ENCODE data around the gene KNCN.
A peak's percentile ranks its signal among the peaks of the same experiment; 100 is the strongest.

The KNCN gene

DNA sequence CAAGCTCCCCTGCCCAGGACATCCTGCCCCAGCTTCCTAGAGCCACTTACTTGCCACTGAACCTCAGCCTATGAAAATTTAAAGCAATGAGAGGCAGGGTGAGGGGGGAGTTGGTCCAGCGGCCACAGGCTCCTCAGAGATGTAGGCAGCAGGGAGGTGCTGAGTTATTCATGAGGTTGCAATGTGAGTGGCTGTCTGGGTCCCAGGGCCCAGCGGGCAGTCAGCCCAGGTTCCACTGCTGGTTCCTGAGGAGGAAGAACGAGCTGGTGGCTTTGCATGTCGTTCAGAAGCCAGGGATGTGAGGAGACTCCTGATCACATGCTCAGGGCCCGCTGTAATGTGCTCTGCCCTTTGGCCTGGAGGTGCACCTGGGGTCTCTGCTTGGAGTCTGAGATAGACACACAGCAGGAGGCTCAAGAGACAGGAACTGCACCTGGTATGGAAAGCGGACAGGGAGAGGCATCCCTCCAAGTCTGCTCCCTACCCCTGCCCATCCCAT, at the start of gene KNCN:
Gene KNCN (minus strand): TSS at position 51 of the 499 bp plus-strand sequence. CDS start 432 bp downstream, outside the sequence.
- DNase-seq: no peak

DNA sequence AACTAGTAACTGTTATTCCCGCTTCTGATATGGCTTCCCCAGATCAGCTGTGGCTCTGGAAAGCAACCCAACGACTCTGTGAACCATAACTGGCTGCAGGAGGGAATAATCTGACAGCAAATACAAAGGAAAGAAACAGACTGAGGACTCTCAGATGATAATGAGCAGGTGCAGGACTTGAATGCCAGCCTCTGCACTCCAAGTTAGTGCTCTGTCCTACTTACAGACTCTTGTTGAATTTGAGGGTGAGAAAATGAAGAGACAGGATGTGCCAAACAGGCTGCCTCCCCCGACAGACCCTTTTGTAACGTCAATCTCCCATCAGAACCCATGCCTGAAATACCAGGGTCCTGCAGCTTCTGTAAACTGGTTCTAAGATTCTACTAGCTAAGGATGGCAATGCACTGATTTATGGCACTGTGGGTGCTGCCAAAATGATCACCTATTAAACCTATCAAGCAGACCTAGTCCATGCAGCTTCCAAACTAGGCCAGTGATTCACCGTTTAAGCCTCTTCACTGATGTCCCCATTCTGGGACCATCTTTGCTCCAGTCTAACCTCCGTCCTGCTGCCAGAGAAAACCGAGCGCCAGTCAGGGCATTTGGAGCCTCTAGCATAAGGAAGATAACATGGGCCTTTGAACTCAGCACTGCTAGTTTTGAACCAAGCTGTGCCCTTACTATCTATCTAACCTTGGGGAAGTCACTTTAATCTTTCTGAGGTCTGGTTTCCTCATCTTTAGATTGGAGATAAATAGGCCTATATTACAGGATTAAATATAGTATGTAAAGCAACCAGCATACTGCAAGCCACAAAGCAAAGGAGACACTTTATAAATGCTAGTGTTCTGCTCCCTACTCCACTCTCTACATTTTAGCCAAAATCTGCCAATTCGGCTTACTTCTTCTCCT, 47.9 kb upstream of the KNCN start:
- no peak for DNase-seq

DNA sequence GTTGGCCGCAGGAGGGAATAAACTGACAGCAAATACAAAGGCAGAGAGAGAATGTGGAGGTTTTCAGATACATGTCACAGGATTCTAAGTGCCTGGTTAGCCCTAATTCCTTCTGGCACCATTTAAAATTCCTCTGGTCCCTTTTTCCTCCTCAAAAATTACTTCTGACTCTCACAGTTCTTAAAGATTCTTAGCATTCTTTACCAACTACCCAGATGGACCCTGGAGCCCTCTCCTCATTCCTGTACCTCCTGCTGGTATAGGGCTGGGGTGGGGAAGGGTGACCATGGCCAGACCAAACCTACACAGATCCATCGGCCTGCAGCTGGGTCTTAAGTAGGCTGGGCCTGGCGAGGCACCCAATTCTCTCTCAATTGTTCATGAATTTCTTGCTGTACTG, 45.4 kb upstream of the KNCN start:
- no peak for DNase-seq

DNA sequence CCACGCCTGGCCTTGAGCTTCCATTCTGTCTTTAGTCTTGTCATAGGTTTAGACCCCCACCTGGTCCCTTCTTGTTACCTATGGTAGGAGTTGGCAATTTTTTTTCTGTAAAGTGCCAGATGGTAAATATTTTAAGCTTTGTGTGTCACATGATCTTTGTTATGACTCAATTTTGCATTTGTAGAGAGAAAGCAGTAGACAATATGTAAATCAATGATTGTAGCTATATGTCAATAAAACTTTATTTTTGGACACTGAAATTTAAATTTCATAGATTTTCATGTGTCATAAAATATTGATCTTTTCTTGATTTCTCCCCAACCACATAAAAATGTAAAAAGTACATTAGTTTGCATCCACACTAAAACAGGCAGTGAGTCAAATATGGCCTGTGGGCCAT, 44.6 kb upstream of the KNCN start:
- DNase-seq: no peak

DNA sequence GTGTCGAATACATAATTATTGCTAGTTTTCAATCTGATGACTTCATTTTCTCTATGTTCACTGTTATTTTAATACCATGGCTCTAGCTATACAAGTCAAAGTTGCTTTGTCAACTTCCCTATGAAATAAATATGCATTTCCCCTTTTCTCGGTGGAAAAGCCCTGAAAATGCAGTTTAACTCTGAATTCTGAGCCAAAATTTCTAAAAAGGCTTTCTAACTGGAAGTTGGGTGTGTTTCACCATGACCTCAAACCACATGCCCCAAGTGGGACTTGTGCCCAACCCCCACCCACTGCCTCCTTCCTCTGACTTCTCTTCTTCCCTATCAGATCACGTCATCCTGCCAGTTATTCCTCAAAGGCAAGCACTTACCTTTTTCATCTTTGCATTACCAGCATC, 43.7 kb upstream of the KNCN start:
- DNase-seq: peak; percentile 80

DNA sequence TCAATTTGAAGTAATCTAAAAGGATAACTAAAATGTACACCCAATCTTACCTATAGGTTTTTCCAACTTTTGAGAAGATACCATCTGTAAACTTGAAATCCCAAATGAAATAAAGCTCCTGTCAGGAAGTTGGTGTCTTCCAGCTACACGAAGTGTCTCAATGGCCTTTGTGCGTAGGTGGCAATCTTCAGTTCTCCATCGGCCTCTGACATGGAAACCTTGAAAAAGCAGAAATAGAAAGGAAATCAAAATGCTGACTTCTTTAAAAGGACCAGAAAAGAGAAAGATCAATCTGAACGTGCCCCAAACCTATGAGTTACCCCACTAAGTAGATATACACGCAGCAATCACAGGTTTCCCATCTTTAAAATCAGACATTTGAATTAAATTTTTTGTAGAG, 42.6 kb upstream of the KNCN start:
- DNase-seq: no peak

DNA sequence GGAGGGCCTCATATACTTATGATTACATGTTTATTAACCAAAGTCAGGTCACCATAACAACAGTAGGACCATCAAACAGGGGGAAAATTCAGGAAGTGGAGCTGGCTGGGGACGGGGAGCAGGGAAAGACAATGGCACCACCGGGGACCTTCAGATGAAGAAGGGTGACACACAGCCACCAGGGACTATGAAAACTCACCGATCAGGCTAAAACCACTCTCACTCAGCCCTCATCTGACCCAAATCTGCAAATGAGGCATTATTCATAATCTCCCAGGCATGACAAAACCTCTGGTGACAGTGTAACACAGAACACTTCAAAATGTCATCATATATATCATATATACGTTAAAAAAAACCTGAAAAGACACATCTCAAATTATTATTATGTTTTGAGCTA, 41.4 kb upstream of the KNCN start:
- no peak for DNase-seq

DNA sequence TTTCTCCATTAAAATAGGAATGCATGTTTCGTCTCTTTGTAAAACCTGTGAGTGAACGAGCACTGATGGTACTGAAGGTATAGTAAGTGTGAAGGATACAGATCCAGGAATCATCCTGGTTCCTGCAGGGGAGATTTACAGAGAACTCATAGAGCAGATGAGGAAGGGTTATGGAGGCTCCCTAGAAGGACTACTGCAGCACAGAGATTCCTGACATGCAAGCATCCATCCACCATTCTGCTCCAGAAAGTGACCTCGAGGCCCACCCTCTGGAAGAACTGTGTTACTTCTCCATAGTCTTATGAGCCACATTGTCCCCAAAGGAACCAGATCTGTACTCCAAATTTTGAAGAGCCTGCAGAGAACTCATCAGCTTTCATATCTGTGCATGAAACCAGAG, 38.1 kb upstream of the KNCN start:
- DNase-seq: no peak

DNA sequence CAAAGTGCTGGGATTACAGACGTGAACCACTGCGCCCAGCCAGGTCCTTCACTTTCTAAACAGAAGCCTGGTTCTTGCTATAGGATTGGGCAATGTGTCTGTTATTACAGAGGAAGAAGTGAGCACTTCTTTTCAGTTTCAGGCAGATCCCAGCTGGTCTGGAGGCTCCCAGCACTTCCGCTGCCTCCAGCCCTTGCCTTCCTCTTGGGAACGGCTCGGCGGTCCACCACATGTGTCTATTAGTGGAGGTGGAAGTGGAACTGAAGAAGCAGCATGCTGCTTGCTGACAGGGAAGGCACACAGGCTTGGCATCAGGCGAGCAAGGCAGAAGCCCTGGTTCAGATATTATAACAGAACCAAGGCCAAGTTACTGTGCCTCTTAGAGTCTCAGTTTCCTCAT, 35.6 kb upstream of the KNCN start:
- DNase-seq: peak; percentile 53

DNA sequence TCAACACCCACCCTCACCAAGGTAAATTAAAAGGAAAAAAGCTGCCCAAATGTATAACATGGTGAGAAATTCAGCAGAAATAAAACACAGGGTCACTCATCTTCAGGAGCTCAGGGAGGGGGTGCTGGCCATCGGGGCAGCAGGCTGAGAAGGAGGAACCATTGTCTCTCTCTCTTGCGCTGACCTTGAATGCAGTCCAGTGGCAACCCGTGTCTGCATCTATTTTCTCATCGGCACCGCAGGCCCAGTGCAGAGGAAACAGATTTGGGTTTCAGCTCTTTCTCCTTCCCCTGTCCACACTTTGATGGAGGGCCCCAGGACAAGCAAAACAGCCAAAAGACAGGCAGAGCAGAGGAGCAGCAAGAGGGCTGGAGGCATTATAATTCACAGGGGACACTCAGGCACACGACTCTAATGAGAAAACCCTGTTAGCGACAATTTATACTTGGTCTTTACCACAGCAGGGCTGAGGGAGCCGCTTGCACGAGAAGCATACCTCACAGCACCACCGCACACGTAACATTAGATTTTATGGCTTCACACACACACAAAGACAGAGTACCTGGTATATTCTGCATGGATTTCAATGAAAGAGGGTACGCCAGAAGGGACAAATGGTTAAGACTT, 34.0 kb upstream of the KNCN start:
- no peak for DNase-seq

DNA sequence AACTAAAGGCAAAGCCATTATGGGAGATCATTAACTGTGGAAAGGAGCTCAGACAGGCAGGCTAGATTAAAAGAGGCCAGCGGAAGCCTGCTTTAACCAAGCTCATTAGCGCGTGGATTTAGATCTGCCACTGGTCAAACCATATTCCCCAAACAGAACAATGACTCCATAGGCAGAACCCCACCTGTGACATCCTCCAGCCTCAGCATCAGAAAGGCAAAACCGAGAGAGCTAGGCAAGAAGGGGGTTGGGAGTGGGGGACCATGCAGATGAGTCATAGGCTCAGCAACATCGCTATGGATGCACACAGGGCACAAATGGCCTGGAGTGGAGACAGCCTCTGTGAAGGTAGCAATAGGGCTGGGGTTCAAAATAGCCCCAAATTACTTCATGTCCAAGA, 32.0 kb upstream of the KNCN start:
- no peak for DNase-seq

DNA sequence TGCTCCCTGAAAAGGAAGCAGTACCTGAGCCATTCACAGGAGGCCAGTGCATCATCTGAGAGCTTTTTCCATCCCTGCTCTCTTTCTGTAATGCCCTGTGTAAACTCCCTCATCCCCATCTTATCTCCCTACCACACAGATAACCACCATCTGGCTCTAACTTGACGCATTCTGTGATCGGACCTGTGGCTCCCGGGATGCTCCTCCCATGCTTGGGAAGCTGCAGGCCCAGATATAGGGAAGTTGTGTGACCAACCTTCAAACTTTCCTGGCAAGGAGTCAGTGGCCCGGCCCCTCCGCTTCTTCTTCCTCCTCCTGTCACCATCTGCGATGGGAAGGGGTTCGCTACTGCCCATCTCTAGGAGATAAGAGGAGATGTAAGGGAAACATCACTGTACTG, 31.5 kb upstream of the KNCN start:
- DNase-seq: no peak

DNA sequence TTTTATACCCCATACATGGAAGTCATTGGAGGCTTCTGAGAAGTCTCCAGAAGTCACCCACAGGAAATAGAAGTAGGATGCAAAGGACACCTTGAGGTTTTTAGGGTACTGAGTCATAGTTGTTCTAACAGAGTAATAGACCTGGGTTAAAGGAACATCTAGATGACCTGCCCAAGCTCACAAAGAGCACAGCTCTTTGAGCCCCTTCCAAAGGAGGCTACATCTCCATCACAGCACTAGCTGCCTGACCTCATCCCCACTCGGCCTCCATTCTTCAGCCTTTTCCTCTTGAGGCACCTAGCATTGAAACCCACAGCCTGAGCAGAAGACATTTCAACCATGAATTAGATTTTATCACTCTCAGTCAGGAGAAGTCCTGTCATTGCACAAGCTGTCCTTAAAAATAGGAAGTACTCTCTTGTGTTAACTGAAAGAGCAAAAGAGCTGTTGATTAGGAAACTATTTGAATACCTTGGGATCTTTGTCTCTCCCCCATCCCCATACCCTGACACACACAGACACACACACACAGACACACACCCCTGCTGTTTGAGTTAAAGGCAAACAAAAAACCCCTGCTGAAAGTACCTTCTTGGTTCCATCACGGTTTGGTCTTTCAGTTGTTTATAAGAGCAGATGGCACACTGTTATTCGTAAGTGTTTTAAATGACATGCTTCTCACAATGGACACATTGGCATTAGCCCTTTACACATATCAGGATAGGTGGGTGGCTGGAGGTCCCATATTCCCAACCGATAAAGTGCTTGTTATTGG, 30.4 kb upstream of the KNCN start:
- no peak for DNase-seq

DNA sequence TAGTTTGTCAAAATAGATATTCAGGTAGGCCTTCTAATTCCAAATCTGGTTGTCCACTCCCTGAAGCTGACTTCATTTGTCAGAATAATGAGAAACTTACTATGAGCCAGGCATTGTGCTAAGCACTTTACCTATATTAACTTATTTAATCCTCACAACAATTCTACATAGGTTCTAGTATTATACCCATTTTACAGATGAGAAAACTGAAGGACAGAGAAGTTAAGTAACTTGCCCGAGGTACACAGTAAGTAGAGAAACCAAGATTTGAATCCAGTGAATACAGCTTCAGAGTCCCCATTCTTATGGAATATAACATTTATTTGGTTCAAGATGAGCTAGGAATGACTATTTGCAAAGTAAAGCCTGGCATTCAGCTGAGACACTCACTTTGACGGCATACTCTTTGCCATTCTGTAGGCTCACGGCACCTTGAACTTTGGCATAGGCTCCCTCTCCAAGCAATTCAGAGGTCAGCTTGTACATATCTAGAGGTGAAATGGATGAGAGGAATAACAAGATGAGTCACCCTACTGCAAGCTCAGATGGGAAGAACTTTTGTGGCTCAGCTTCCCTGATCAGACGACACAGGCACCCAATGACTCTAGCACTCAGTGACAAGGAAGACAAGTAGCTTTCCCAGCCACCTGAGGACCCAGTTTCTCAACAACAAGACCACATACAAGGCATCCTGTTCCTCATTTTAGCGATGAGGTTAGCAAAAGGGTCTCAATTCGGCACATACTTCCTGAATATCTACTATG, 28.9 kb upstream of the KNCN start:
- DNase-seq: no peak

DNA sequence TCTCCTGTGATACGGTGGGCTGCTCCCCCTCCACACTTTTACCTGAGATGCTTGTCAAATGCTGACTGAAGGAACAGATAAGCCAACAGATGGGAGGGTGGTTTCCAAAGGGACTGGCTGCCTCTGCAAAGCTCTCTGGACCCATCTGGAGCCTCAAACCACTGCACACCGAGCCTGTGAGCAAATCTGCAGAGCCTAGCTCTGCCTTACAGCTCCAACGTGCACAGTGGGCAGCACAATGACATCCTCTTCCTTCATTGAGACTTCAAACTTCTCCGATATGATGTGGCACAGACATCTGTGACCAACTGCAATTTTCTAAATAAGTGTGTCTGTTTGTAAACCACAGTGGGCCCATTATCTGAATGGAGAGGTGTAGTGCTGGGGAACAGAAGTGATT, 26.2 kb upstream of the KNCN start:
- DNase-seq: no peak

DNA sequence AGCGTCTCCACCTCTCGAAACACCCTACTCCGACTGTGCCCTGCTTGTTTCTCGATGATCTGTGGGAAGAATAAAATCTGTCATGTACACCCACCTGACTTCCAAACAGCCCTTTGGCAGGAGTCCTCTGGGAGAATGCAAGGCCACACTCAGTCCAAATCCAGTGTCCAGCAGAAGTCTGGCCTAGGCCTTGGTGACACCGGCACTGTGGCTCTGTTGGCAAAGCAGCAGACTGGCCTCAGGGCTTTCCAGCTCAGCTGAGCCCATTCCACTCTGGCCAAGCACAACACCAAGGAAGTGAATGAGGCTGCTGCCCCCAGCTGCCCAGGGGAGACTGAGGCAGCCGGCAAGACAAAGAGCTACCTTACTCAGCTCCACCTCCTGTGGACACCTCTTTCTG, 25.1 kb upstream of the KNCN start:
- DNase-seq: no peak

DNA sequence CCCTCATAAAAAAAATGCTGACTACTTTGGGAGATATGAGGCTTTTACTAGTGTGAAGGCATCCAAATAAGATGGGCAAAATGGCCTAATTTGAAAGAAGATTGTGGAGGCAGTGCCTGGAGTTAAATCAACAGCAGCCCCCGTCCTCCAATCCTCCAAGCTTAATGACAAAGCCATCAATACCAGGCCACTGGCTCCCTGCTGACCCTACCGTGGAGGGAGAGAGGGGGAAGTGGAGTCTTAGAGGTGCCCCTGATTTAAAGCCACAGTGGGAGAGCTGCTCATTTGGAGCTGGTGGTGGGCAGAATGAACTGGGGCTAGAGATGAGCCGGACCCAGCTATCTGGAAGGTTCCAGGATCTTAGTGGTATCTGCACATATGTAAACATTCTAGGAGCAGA, 24.3 kb upstream of the KNCN start:
- DNase-seq: no peak

DNA sequence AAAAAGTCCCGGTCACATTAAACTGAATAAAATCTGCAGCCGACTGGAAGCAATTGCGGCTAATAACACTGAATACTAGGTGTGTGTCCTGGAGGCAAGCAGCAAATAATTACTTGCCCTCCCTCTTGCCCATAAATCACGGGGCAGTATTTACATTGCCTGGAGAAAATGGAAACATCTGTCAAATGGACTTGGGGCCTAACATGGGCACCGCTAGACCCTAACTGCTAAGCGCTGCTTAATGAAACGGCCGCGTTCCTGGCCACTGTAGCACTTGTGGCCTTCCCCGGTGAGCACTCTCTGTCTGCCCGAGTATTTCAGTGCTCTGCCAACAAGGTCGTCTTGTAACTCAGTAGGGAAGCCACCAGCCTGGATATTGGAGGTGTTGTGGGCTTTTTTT, 23.9 kb upstream of the KNCN start:
- no peak for DNase-seq

DNA sequence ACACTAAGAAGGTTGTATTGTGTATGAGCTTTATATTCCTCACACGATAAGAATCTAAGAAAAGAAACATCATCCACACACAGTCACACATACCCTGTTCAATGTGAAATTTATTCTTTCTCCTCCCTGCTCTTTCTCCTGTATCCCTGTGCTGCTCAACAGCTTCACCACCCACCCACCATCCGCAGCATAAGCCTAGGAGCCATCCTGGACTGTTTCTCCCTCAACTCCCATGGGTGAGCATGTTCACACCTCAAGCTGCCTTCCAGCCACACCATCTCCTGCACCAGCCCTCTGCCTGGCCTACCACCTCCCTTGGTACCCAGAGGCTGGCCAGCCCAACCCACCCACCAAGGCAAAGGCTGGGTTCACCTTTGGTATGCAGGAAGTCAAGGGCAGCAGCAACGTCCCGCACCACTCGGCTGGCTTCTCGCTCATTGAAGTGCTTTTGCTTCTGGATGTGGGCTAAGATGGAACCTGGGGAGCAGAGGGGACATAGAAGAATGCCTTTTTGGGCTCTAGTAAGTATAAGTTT, 20.3 kb upstream of the KNCN start:
- no peak for DNase-seq

DNA sequence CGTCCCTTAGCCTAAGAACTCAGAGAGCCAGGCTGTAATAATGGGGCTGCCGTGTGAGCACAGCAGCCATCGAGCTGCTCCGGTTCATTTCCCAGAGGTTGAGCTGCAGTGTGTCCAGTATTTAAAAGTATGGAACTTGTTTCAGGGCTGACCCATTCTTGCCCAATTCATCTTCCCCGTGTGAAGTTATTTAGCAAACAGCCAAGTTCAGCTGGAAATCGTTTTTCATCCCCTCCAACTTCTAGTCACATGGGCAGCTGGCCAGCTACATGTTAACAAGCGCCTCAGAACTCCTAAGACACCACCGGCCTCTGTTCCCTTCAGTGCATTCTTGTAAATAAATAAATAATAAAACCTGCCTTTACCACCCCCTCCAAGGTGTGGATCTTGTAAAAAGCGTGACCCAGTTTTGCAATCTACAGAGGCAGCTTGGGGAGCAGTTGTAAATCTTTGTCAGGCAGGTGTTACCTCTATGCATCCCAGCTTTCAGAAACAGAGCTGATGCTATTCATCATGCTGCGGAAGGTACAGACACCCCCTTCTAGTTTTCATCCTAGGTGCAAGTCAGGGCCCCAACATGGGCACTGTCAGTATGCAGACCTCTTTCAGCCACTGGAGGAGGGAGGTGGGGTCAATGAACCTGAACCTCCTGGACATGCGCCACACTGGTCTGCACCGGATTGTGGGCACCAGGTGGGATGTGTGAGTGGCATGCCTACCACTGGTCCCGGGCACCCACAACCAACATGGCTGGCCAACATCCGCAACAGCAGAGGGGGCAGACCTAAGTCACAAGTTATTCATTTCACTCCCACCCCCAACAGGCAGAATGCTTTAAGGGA, 18.7 kb upstream of the KNCN start:
- no peak for DNase-seq

DNA sequence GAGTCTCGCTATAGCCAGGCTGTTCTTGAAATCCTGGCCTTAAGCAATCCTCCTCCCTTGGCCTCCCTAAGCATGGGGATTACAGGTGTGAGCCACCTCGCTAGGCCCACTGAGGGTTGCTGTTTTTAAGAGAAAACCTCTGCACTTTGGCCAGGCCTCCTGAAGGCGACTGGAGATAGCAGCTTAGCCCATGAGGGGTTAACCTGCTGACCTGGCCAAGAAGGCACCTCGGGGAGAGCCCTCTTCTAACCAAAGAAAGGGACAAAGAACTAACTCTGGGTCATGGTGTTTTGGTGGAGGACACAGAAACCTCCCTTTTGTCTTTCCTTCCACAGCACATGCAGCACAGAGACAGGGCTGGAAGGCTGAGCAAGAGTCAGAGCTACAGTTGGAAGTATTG, 17.7 kb upstream of the KNCN start:
- DNase-seq: no peak

DNA sequence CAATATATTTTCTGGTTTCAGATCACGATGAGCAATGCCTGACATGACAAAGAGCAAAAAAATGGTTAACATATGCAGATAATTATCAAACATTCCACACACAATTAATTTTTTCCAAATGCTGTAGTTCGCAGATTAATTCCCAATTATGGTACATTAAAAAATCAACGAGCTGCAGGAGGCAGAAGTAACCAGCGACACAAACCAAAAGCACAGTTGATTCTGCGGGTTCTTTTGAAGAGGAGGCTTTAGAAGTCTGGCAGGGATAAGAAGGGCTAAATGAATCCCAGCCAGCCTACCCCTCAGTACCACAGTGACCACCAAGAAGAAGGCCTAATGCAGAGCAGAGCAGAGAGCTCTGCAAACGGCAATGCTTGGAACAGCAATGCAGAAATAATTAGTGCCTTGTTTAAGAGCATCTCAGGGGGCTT, 17.0 kb upstream of the KNCN start:
- DNase-seq: no peak
